ENCODE results near the gene RXRA. TPM values are rescaled to one million over a fixed set of nuclear protein-coding genes. Genes with fewer than 3 reads are reported as not detected.

Gene RXRA
- total and polyA plus RNA-seq, 5 donors: 48.1 to 72.3 (median 62.2) TPM

DNA sequence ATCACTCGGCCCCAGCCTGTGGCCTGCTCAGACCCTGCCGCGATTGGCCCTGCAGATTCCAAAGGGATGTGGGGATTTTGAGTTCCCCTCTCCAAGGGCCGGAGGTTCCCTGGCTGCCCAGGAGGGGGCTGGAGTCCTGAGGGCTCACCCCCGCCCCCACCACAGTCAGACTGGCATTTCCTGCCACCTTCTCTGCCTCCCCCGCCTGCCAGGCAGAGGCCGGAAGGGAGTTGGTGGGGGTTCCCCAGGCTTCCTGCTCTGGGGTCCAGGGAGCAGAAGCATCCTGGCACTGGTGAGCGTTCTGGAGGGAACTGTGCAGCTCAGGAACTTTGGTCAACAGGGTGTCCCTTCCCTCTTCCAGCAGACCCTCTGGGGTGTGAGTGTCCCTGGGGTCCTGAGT, 70.6 kb downstream of the RXRA start:
- intact Hi-C loops (cut with DNase I): no loop called here
- Histone ChIP-seq H3K27me3 (ENCODE audit: control insufficient read depth, insufficient read depth) (no peaks in the 10 kb centered on the region), H3K4me1 (ENCODE audit: control insufficient read depth, insufficient read depth, low read length) (peaks cover 21% of the 10 kb centered on the region), H3K27ac (ENCODE audit: low read length) (peak overlapping the region; percentile 13), H3K4me3 (ENCODE audit: low read length) (no peak overlapping the region), H3K9me3 (ENCODE audit: control insufficient read depth, low read length) (no peaks in the 10 kb centered on the region)
- 45% methylated on average over 8 of the region's 8 CpGs for WGBS
- DNase-seq: no peak
- ATAC-seq: peak; percentile 5 to 24

GRCh38 chr9:134398756-134399155, 72.5 kb downstream of the RXRA start:
- WGBS: 97% methylated on average over 5 of the region's 5 CpGs

DNA sequence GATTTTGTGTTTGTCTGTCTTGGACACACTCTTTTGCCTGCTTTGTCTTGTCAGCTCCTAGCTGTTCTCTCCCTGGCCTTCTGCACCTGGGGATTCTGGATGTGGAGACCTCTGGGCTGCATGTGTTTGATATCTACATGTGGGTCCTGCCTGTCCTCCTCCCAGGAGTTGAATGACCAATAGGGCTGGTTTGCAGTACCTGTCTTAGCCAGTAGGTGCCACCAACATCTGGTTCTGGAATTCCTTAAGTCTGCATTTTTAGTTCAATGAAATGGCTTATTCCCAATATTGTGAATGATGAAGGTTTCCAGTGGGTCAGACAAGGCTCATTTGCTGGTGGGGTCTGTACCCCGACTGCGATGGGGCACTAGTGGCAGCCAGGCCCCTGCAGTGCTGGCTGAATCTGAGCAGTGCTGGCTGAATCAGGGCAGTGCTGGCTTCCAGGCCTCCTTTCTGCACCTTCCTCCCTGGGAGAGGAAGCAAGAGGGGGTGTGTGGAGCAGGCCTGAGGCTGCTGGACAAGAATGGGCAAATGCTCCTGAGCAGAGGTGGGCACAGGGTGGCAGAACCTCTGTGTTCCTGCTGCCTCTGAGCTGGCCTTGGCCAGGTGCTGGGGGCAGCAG, 73.3 kb downstream of the RXRA start:
- DNase-seq (no peak), ATAC-seq (no peak)
- WGBS: 99% methylated on average over 2 of the region's 2 CpGs
- intact Hi-C loops (cut with DNase I): no loop called here
- no peak overlapping the region for H3K27ac ChIP-seq (ENCODE audit: low read length)
- H3K9me3 ChIP-seq (ENCODE audit: control insufficient read depth, low read length): no peaks in the 10 kb centered on the region
- no peak overlapping the region for H3K4me3 ChIP-seq (ENCODE audit: low read length)
- peaks cover 31% of the 10 kb centered on the region for H3K4me1 ChIP-seq (ENCODE audit: control insufficient read depth, insufficient read depth, low read length)
- no peaks in the 10 kb centered on the region for H3K27me3 ChIP-seq (ENCODE audit: control insufficient read depth, insufficient read depth)

More at GRCh38 chr9:134398756-134399155, 72.5 kb downstream of the RXRA start:
- Histone ChIP-seq H3K4me1 (ENCODE audit: control insufficient read depth, insufficient read depth, low read length) (peaks cover 25% of the 10 kb centered on the region), H3K27ac (ENCODE audit: low read length) (no peak overlapping the region), H3K9me3 (ENCODE audit: control insufficient read depth, low read length) (no peaks in the 10 kb centered on the region), H3K4me3 (ENCODE audit: low read length) (no peak overlapping the region), H3K27me3 (ENCODE audit: control insufficient read depth, insufficient read depth) (no peaks in the 10 kb centered on the region)
- DNase-seq (no peak), ATAC-seq (no peak)
- intact Hi-C loops (cut with DNase I): no loop called here

DNA sequence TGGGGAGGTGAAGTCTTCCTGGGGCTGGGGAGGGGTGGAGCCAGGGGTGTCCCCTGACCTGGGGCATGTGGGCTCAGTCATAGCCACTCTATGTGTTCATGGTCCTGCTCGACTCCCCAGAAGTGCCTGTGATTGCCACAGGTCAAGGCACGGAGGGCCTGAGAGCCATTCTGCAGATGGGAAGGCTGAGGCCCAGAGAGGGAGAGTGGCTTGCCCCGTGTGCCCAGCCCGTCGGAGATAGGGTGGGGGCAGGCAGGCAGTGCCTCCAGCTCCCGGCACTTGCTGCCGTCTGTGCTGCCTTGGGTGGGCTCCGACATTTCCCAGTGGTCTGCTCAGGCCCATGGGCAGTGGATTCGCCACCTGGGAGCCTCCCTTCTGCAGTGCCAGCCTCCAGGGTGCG, 74.0 kb downstream of the RXRA start:
- no peak overlapping the region for H3K4me3 ChIP-seq (ENCODE audit: low read length)
- ATAC-seq: no peak
- no peak overlapping the region for H3K27ac ChIP-seq (ENCODE audit: low read length)
- no peaks in the 10 kb centered on the region for H3K9me3 ChIP-seq (ENCODE audit: control insufficient read depth, low read length)
- DNase-seq: no peak
- peaks cover 29% of the 10 kb centered on the region for H3K4me1 ChIP-seq (ENCODE audit: control insufficient read depth, insufficient read depth, low read length)
- no peaks in the 10 kb centered on the region for H3K27me3 ChIP-seq (ENCODE audit: control insufficient read depth, insufficient read depth)
- WGBS: 93% methylated on average over 10 of the region's 10 CpGs
- intact Hi-C loops (cut with DNase I): no loop called here

DNA sequence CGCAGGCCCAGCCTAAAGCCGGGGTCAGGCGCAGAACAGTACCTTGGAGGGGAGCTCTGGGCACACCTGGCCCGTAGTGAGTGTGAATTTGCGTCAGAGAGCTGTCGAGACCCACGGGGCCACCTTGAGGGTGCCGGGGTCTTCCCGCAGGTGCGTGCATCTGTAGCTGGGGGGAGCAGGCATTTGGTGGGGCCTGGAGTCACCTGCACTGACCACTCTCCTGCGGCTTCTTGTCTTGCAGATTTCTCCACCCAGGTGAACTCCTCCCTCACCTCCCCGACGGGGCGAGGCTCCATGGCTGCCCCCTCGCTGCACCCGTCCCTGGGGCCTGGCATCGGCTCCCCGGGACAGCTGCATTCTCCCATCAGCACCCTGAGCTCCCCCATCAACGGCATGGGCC, 75.1 kb downstream of the RXRA start:
- intact Hi-C loops (cut with DNase I): no loop called here
- 95% methylated on average over 19 of the region's 19 CpGs for WGBS
- Histone ChIP-seq H3K27ac (ENCODE audit: low read length) (no peak overlapping the region), H3K4me3 (ENCODE audit: low read length) (no peak overlapping the region), H3K9me3 (ENCODE audit: control insufficient read depth, low read length) (no peaks in the 10 kb centered on the region), H3K4me1 (ENCODE audit: control insufficient read depth, insufficient read depth, low read length) (peaks cover 30% of the 10 kb centered on the region), H3K27me3 (ENCODE audit: control insufficient read depth, insufficient read depth) (no peaks in the 10 kb centered on the region)
- no peak for ATAC-seq
- DNase-seq: no peak

- no peaks in the 10 kb centered on the region for H3K9me3 ChIP-seq (ENCODE audit: control insufficient read depth, low read length)
- peaks cover 36% of the 10 kb centered on the region for H3K4me1 ChIP-seq (ENCODE audit: control insufficient read depth, insufficient read depth, low read length)
- ATAC-seq: no peak
- DNase-seq: no peak
- no peak overlapping the region for H3K4me3 ChIP-seq (ENCODE audit: low read length)
- no peak overlapping the region for H3K27ac ChIP-seq (ENCODE audit: low read length)
- 93% methylated on average over 12 of the region's 12 CpGs for WGBS
- intact Hi-C loops (cut with DNase I): no loop called here
- H3K27me3 ChIP-seq (ENCODE audit: control insufficient read depth, insufficient read depth): no peaks in the 10 kb centered on the region
Measured at GRCh38 chr9:134402182-134402581, 75.9 kb downstream of the RXRA start.

GRCh38 chr9:134403292-134403681, 77.0 kb downstream of the RXRA start:
- Histone ChIP-seq H3K27ac (ENCODE audit: low read length) (peak overlapping the region; percentile 53), H3K27me3 (ENCODE audit: control insufficient read depth, insufficient read depth) (no peaks in the 10 kb centered on the region), H3K9me3 (ENCODE audit: control insufficient read depth, low read length) (no peaks in the 10 kb centered on the region), H3K4me1 (ENCODE audit: control insufficient read depth, insufficient read depth, low read length) (peaks cover 45% of the 10 kb centered on the region), H3K4me3 (ENCODE audit: low read length) (no peak overlapping the region)
- DNase-seq: peak in 2 of 3 donors; percentile 78 to 79
- WGBS: 45% methylated on average over 11 of the region's 11 CpGs
- peak in 1 of 2 donors; percentile 12 for ATAC-seq
- intact Hi-C loops (cut with DNase I): no loop called here

- Histone ChIP-seq H3K9me3 (ENCODE audit: control insufficient read depth, low read length) (no peaks in the 10 kb centered on the region), H3K27ac (ENCODE audit: low read length) (peak overlapping the region; percentile 53), H3K4me1 (ENCODE audit: control insufficient read depth, insufficient read depth, low read length) (peaks cover 45% of the 10 kb centered on the region), H3K27me3 (ENCODE audit: control insufficient read depth, insufficient read depth) (no peaks in the 10 kb centered on the region), H3K4me3 (ENCODE audit: low read length) (no peak overlapping the region)
- intact Hi-C loops (cut with DNase I): no loop called here
- WGBS: 6% methylated on average over 17 of the region's 17 CpGs
- ATAC-seq (peak; percentile 6 to 7), DNase-seq (peak; percentile 90 to 96 (median 93))
Measured at GRCh38 chr9:134403682-134404301, 77.5 kb downstream of the RXRA start.

GRCh38 chr9:134404376-134405358, 78.4 kb downstream of the RXRA start:
- Histone ChIP-seq H3K4me3 (ENCODE audit: low read length) (no peak overlapping the region), H3K27ac (ENCODE audit: low read length) (peak overlapping the region; percentile 53), H3K9me3 (ENCODE audit: control insufficient read depth, low read length) (no peaks in the 10 kb centered on the region), H3K4me1 (ENCODE audit: control insufficient read depth, insufficient read depth, low read length) (peaks cover 45% of the 10 kb centered on the region), H3K27me3 (ENCODE audit: control insufficient read depth, insufficient read depth) (no peaks in the 10 kb centered on the region)
- WGBS: 56% methylated on average over 34 of the region's 34 CpGs
- intact Hi-C loops (cut with DNase I): loop anchor here in 1 of 4 donors (5.0 kb wide), 2 partner anchors 37 to 67 kb away; no protein-coding TSS in a partner anchor
- ATAC-seq: peak in 1 of 2 donors; percentile 3
- DNase-seq: peak; percentile 61 to 84 (median 81)

DNA sequence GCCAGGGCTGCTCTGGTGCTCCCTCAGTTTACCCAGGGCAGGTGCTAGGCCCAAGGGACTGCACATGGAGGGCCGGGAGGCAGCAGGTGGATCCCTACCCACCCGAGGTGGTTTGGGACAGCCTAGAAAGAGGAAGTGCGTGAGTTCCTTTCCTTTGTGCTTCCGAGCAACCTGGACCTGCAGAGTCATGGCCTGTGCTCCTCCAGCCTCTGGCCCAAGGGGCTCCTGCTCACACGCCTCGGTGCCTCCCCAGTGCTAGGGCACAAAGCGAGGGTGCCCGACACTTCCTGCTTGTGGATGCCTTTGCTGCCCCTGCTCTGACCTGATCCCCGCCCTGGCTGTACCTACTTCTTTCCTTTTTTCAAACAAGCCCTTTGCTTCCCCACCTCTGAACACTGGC, 79.3 kb downstream of the RXRA start:
- Histone ChIP-seq H3K27me3 (ENCODE audit: control insufficient read depth, insufficient read depth) (no peaks in the 10 kb centered on the region), H3K27ac (ENCODE audit: low read length) (no peak overlapping the region), H3K9me3 (ENCODE audit: control insufficient read depth, low read length) (no peaks in the 10 kb centered on the region), H3K4me1 (ENCODE audit: control insufficient read depth, insufficient read depth, low read length) (peaks cover 45% of the 10 kb centered on the region), H3K4me3 (ENCODE audit: low read length) (no peak overlapping the region)
- intact Hi-C loops (cut with DNase I): loop anchor here in 1 of 4 donors (5.0 kb wide), 2 partner anchors 38 to 68 kb away; no protein-coding TSS in a partner anchor
- ATAC-seq: no peak
- WGBS: 75% methylated on average over 9 of the region's 9 CpGs
- DNase-seq: peak in 1 of 3 donors; percentile 70

Data from right cardiac atrium (tissue), 5 donors.